HepG2 (cell line): ENCODE measurements around the gene RPRD1A. TPM values are rescaled to one million over a fixed set of nuclear protein-coding genes. Genes with fewer than 3 reads are reported as not detected.

Source experiments
- CBX1 ChIP-seq: IDR thresholded peaks from one replicate; pipeline ENCODE4 v1.6.1; 2016; ENCODE audit warnings: antibody characterized with exemption, low read depth
- CREM ChIP-seq, 2 experiments: sonication (generic) in 1 of 2; formaldehyde crosslinking in 1 of 2; IDR thresholded peaks; 2 replicates each; pipeline versions ENCODE4 v1.4.0 to v1.6.1; 2016 to 2020; ENCODE audit warnings: antibody characterized with exemption in 1 of 2, mild to moderate bottlenecking in 1 of 2, missing genetic modification reagents in 1 of 2
- DNMT1 ChIP-seq: sonication (generic); formaldehyde crosslinking; IDR thresholded peaks from 2 replicates; pipeline ENCODE4 v1.5.1; 2020; ENCODE audit warnings: mild to moderate bottlenecking, missing genetic modification reagents
- DPF2 ChIP-seq: sonication (generic); formaldehyde crosslinking; IDR thresholded peaks from 2 replicates; pipeline ENCODE4 v1.4.0; 2020; ENCODE audit warnings: mild to moderate bottlenecking, low read depth, missing genetic modification reagents, borderline replicate concordance
- FOXC1 ChIP-seq: sonication (generic); formaldehyde crosslinking; IDR thresholded peaks from 2 replicates; pipeline ENCODE4 v1.8.0; 2022; ENCODE audit warnings: mild to moderate bottlenecking, missing genetic modification reagents, borderline replicate concordance
- GPN1 ChIP-seq: sonication (generic); formaldehyde crosslinking; IDR thresholded peaks from 2 replicates; pipeline ENCODE4 v1.5.1; 2020; ENCODE audit warnings: missing genetic modification reagents, borderline replicate concordance
- KAT7 ChIP-seq: IDR thresholded peaks from 2 replicates; pipeline ENCODE4 v1.6.1; 2018; ENCODE audit warnings: borderline replicate concordance, missing compliant biosample characterization
- KIAA2018 ChIP-seq: sonication (generic); formaldehyde crosslinking; IDR thresholded peaks from 2 replicates; pipeline ENCODE4 v1.5.0; 2020; ENCODE audit warnings: mild to moderate bottlenecking, missing genetic modification reagents, borderline replicate concordance
- MXD1 ChIP-seq: sonication (generic); formaldehyde crosslinking; IDR thresholded peaks from 2 replicates; pipeline ENCODE4 v1.4.0; 2020; ENCODE audit warnings: mild to moderate bottlenecking, missing genetic modification reagents
- RXRB ChIP-seq: IDR thresholded peaks from 2 replicates; pipeline ENCODE4 v1.6.1; 2016; ENCODE audit warnings: borderline replicate concordance, missing genetic modification reagents, missing compliant biosample characterization
- SP2 ChIP-seq: sonication (generic); formaldehyde crosslinking; IDR thresholded peaks from 2 replicates; pipeline ENCODE4 v1.5.1; 2020; ENCODE audit warnings: mild to moderate bottlenecking, missing genetic modification reagents
- TEAD3 ChIP-seq: optimal IDR thresholded peaks from 2 replicates; pipeline ENCODE3; 2016; ENCODE audit warnings: borderline replicate concordance
- ZBTB21 ChIP-seq: sonication (generic); formaldehyde crosslinking; IDR thresholded peaks from 2 replicates; pipeline ENCODE4 v1.4.0; 2020; ENCODE audit warnings: missing genetic modification reagents
- ZBTB26 ChIP-seq: IDR thresholded peaks from 2 replicates; pipeline ENCODE4 v1.6.1; 2016; ENCODE audit warnings: missing compliant biosample characterization, missing genetic modification reagents, borderline replicate concordance
- ZNF329 ChIP-seq: sonication (generic); formaldehyde crosslinking; IDR thresholded peaks from 2 replicates; pipeline ENCODE4 v1.9.0; 2021; ENCODE audit warnings: low read depth, mild to moderate bottlenecking, missing genetic modification reagents
- ZSCAN20 ChIP-seq: sonication (generic); formaldehyde crosslinking; IDR thresholded peaks from 2 replicates; pipeline ENCODE4 v1.4.0; 2020; ENCODE audit warnings: missing genetic modification reagents, mild to moderate bottlenecking, borderline replicate concordance
- polyA plus RNA-seq, 8 experiments: library from polyadenylated mRNA; depleted of rRNA in 3 of 8; stranded (reverse) in 7 of 8; unstranded in 1 of 8; fragments of >200 nt; fragmentation: Illumina TruSeq in 4 of 8; extraction: Trizol in 4 of 8; gene quantifications; 2 replicates each; pipeline versions ENCODE4 v1.2.1 to v1.2.3, GENCODE V29; 2011 to 2016; ENCODE audit warnings: low read depth in 4 of 8, missing spikeins in 1 of 8, mixed read lengths in 1 of 8; ENCODE audit not compliant: insufficient read depth in 1 of 8
- total RNA-seq, 5 experiments: library from RNA; depleted of rRNA; stranded (reverse); fragments of >200 nt; fragmentation: Illumina TruSeq; extraction: Trizol; gene quantifications; 2 replicates each; pipeline ENCODE4 v1.2.3, GENCODE V29; 2016; ENCODE audit warnings: low read depth in 1 of 5

The RPRD1A gene
- total and polyA plus RNA-seq, 2 of the 13 experiments (the other 11 are each of a cell fraction or from before 2014, with no cell fraction given) = 42.5 to 78.2 TPM

- TF ChIP-seq DNMT1 (peak; percentile 79; the same call in 1 of the 2 replicates), KIAA2018 (peak; percentile 70; the same call in 1 of the 2 replicates), DPF2 (CRISPR knock-in tag) (no peak), ZNF329 (CRISPR knock-in tag) (peak; percentile 69; the same call in 1 of the 2 replicates), GPN1 (CRISPR knock-in tag) (no peak; the same call in 1 of the 2 replicates), KAT7 (peak; percentile 86), TEAD3 (CRISPR knock-in tag) (no peak), CBX1 (no peak), CREM (IDR thresholded peaks at IDR 0.05) (peak; percentile 93), CREM (CRISPR knock-in tag; IDR thresholded peaks at IDR 0.05) (no peak; the same call in 1 of the 2 replicates), ZSCAN20 (0 out of 2 replicates have a peak, but pooled peaks have one; percentile 7), RXRB (CRISPR knock-in tag) (peak; percentile 40; the same call in 1 of the 2 replicates), ZBTB26 (CRISPR knock-in tag) (peak; percentile 79; the same call in 1 of the 2 replicates), ZBTB21 (peak; percentile 66), MXD1 (CRISPR knock-in tag) (peak; percentile 40; the same call in 1 of the 2 replicates), SP2 (CRISPR knock-in tag) (peak; percentile 70), FOXC1 (CRISPR knock-in tag) (peak; percentile 66; the same call in 1 of the 2 replicates)
Observed at GRCh38 chr18:36067055-36067957, at the start of gene RPRD1A (continued).
